GM12864 (cell line): Measurements from ENCODE around the gene TARS3.
"Not testable (repeated sequence)": the region's sequence is repeated elsewhere in the genome, so short reads cannot be mapped to it uniquely, and the experiment has no call there.

Experiments
- DNase-seq: peaks from one replicate; pipeline ENCODE4 v3.0.0-alpha.2; 2011; ENCODE audit warnings: low read depth
- H3K4me3 ChIP-seq: 2 replicates; pipeline ENCODE4 v1.5.1; 2011; ENCODE audit warnings: mild to moderate bottlenecking, low read depth, low read length, control low read depth
- TF ChIP-seq, protein P1 (sequence below): IDR thresholded peaks from 2 replicates; pipeline ENCODE4 v1.5.1; 2011; ENCODE audit warnings: low read depth, mild to moderate bottlenecking, moderate library complexity, low read length, control low read depth, inconsistent platforms; ENCODE audit errors: missing control alignments

TARS3 gene

DNA sequence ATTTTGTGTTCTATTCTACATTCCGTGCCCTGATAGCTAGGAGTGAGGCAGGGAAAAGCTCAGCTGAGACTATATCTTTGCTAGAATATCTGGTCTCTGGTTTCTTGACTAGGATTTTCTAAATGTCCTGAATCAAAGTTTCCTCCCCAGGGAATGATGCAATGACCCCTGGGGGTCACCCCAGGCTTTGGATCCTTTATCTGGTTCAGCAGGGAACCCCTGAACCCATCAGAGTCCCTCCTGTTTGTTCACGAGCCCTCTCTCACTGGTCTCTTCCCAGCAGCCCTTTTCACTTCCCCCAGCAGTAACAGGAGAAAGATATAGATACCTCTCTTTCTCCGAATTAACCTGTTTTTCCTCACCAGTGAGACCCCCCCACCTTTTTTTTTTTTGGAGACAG is 86.4 kb downstream of the TARS3 start:
- DNase-seq: no peak
- TF ChIP-seq, protein P1, sequence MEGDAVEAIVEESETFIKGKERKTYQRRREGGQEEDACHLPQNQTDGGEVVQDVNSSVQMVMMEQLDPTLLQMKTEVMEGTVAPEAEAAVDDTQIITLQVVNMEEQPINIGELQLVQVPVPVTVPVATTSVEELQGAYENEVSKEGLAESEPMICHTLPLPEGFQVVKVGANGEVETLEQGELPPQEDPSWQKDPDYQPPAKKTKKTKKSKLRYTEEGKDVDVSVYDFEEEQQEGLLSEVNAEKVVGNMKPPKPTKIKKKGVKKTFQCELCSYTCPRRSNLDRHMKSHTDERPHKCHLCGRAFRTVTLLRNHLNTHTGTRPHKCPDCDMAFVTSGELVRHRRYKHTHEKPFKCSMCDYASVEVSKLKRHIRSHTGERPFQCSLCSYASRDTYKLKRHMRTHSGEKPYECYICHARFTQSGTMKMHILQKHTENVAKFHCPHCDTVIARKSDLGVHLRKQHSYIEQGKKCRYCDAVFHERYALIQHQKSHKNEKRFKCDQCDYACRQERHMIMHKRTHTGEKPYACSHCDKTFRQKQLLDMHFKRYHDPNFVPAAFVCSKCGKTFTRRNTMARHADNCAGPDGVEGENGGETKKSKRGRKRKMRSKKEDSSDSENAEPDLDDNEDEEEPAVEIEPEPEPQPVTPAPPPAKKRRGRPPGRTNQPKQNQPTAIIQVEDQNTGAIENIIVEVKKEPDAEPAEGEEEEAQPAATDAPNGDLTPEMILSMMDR: no peak

DNA sequence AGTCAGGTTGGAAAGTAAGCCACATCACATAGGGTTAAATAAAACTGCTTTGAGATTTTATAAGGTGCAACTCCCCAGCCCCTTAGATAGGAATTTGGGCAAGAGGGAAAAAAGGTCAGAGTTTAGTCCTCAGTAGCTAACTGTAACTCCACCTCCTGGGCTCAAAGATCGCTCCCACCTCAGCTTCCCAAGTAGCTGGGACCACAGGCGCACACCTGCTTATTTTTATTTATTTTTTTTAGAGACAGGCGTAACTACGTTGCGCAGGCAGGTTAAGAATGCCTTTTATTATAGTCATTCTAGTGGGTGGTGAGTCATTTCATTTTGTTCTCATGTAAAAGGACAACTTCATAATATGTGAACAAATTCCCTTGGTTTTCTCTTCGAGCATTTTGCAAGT is 86.8 kb downstream of the TARS3 start:
- TF ChIP-seq, protein P1: no peak

More for the DNA sequence above, 86.4 kb downstream of the TARS3 start:
- H3K4me3 ChIP-seq: no peak overlapping the region

DNA sequence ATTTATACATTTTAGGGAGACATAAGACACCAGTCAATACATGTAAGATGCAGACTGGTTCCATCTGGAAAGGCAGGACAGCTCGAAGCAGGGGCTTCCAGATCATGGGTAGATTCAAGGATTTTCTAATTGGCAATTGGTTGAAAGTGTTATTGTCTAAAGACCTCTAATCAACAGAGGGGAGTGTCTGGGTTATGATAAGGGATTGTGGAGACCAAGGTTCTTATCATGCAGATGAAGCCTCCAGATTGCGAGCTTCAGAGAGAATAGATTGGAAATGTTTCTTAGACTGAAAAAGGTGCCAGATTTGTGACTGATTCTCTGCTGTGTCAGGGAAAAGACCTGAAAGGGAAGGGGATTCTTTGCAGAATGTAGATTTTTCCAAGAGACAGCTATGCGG is 87.2 kb downstream of the TARS3 start:
- H3K4me3 ChIP-seq: no peak overlapping the region
- TF ChIP-seq, protein P1: no peak
- no peak for DNase-seq

More for the DNA sequence above, 86.8 kb downstream of the TARS3 start:
- no peak overlapping the region for H3K4me3 ChIP-seq
- DNase-seq: no peak

DNA sequence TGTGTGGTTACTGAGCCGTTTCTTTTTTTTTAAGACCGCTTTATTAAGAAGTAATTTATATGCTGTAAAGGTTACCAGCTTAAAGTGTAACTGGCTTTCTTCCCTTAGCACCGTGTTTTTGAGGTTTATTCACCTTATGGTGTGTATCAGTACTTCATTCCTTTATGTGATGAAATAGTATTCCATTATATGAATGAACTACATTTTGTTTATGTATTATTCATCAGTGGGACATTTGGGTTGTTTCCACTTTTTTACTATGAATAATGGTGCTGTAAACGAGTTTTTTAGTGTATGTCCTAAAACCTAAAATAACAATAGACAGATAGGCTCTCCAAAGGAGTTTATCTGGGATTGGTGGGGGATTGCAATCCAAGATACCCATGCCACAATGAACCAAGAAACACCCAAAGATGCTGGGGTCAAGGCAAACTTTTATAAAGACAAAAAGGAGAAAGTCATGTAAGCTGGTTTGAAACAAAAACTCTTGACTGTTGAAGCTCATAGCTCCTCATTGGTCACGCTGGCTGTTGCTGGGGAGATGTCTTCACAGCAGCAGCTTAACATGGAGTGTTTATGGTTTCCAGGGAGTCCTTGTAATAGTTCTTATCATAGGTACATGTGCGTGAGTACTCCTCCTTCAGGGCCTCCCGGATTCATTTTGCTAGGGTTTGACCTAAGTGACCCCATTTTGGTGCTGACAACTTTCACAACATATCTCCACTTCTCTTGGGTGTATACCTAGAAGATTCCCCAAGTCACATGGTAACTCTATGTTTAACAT is 88.1 kb downstream of the TARS3 start:
- TF ChIP-seq, protein P1: no peak

DNA sequence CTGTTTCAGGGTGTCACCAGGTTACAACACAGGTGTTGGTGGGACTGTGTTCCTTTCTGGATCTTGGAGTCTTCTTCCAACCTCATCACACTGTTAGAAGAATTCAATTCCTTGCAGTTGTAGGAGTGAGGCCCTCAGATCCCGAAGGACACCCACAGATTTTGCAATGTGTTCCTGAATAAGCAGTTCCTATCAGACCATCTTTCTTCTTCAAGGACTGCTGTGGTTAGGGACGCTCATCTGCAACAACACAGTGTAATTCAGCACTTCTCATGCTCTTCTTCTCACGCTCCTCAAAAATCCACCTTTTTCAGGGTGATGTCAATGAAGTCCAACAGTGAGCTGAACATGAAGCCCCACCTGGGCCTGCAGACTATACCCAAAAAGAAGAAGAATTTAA is 90.9 kb downstream of the TARS3 start:
- H3K4me3 ChIP-seq: no peak overlapping the region
- TF ChIP-seq, protein P1: no peak
- no peak for DNase-seq

More for the DNA sequence above, 88.1 kb downstream of the TARS3 start:
- no peak overlapping the region for H3K4me3 ChIP-seq
- no peak for DNase-seq

DNA sequence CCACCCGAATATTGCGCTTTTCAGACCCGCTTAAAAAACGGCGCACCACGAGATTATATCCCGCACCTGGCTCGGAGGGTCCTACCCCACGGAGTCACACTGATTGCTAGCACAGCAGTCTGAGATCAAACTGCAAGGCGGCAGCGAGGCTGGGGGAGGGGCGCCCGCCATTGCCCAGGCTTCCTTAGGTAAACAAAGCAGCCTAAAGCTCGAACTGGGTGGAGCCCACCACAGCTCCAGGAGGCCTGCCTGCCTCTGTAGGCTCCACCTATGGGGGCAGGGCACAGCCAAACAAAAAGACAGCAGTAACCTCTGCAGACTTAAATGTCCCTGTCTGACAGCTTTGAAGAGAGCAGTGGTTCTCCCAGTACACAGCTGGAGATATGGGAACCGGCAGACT is 97.5 kb downstream of the TARS3 start:
- H3K4me3 ChIP-seq, DNase-seq: not testable (repeated sequence)

DNA sequence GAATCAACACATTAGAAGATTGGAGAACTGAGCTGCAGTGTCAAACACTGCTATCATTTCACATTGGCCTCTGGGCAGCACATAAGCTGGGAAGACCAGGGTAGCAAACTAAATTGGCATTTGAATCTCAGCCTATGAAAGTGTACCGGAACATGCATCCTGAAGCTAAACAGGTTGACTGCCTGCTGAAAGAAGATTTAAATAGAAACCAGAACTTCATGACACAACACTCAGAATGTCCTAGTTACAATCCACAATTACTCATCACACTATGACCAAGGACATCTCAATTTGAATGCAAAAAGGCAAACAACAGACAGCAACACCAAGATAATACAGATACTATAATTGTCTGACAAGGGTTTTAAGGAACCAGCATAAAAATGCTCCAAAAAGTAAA is 98.3 kb downstream of the TARS3 start:
- TF ChIP-seq, protein P1: no peak
- no peak overlapping the region for H3K4me3 ChIP-seq
- DNase-seq: no peak
